ENCODE data around the gene SCLY.

GRCh38 chr2:238038203-238038602 lies 22.6 kb upstream of the SCLY start:
- TF ChIP-seq TAF1 (IDR thresholded peaks at IDR 0.05; ENCODE audit: low read depth, low read length) = no peak
- TF ChIP-seq POLR2AphosphoS5 (IDR thresholded peaks at IDR 0.05; ENCODE audit: low read depth, low read length) = no peak
